ENCODE data around the gene FSD1.

Gene FSD1

GRCh38 chr19:4350111-4350510, 45.7 kb downstream of the FSD1 start:
- no peaks in the 10 kb centered on the region for H3K9me3 ChIP-seq (ENCODE audit: low read length)
- H3K27ac ChIP-seq (ENCODE audit: low read depth, low read length, poor library complexity, severe bottlenecking), result no peak overlapping the region
- H3F3A ChIP-seq (ENCODE audit: insufficient read depth, low read length), result no peaks in the 10 kb centered on the region
- H4K20me1 ChIP-seq (ENCODE audit: insufficient read depth, low read length), result no peaks in the 10 kb centered on the region
- H3K79me2 ChIP-seq (ENCODE audit: insufficient read depth, low read length), result no peaks in the 10 kb centered on the region
- no peak overlapping the region for H3K9ac ChIP-seq (ENCODE audit: low read length)
- no peaks in the 10 kb centered on the region for H3K4me1 ChIP-seq (ENCODE audit: insufficient read depth, low read length, severe bottlenecking)
- H3K4me2 ChIP-seq (ENCODE audit: low read length), result no peak overlapping the region
- no peaks in the 10 kb centered on the region for H3K27me3 ChIP-seq (ENCODE audit: insufficient read depth, low read length)
- no peaks in the 10 kb centered on the region for H3K9me2 ChIP-seq (ENCODE audit: low read depth, low read length)
- H3K36me3 ChIP-seq (ENCODE audit: insufficient read depth, low read length), result peaks cover 15% of the 10 kb centered on the region
- no peak overlapping the region for H3K4me3 ChIP-seq (ENCODE audit: low read depth, low read length, poor library complexity, severe bottlenecking)
- no peak for TF ChIP-seq EZH2 (IDR thresholded peaks at IDR 0.05; ENCODE audit: borderline replicate concordance, low read length)
- TF ChIP-seq, protein P1, sequence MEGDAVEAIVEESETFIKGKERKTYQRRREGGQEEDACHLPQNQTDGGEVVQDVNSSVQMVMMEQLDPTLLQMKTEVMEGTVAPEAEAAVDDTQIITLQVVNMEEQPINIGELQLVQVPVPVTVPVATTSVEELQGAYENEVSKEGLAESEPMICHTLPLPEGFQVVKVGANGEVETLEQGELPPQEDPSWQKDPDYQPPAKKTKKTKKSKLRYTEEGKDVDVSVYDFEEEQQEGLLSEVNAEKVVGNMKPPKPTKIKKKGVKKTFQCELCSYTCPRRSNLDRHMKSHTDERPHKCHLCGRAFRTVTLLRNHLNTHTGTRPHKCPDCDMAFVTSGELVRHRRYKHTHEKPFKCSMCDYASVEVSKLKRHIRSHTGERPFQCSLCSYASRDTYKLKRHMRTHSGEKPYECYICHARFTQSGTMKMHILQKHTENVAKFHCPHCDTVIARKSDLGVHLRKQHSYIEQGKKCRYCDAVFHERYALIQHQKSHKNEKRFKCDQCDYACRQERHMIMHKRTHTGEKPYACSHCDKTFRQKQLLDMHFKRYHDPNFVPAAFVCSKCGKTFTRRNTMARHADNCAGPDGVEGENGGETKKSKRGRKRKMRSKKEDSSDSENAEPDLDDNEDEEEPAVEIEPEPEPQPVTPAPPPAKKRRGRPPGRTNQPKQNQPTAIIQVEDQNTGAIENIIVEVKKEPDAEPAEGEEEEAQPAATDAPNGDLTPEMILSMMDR (IDR thresholded peaks at IDR 0.05; ENCODE audit: low read length), result no peak
- no peak overlapping the region for H2AFZ ChIP-seq (ENCODE audit: low read length)

- H4K20me1 ChIP-seq (ENCODE audit: insufficient read depth, low read length), result no peaks in the 10 kb centered on the region
- H3F3A ChIP-seq (ENCODE audit: insufficient read depth, low read length), result no peaks in the 10 kb centered on the region
- H3K9me2 ChIP-seq (ENCODE audit: low read depth, low read length), result no peaks in the 10 kb centered on the region
- H2AFZ ChIP-seq (ENCODE audit: low read length), result no peak overlapping the region
- no peak overlapping the region for H3K9ac ChIP-seq (ENCODE audit: low read length)
- no peak overlapping the region for H3K27ac ChIP-seq (ENCODE audit: low read depth, low read length, poor library complexity, severe bottlenecking)
- H3K9me3 ChIP-seq (ENCODE audit: low read length), result no peaks in the 10 kb centered on the region
- H3K27me3 ChIP-seq (ENCODE audit: insufficient read depth, low read length), result no peaks in the 10 kb centered on the region
- H3K4me1 ChIP-seq (ENCODE audit: insufficient read depth, low read length, severe bottlenecking), result no peaks in the 10 kb centered on the region
- no peak overlapping the region for H3K4me2 ChIP-seq (ENCODE audit: low read length)
- no peak overlapping the region for H3K4me3 ChIP-seq (ENCODE audit: low read depth, low read length, poor library complexity, severe bottlenecking)
- TF ChIP-seq, protein P1 (IDR thresholded peaks at IDR 0.05; ENCODE audit: low read length), result no peak
- TF ChIP-seq EZH2 (IDR thresholded peaks at IDR 0.05; ENCODE audit: borderline replicate concordance, low read length), result no peak
- no peaks in the 10 kb centered on the region for H3K79me2 ChIP-seq (ENCODE audit: insufficient read depth, low read length)
- peaks cover 15% of the 10 kb centered on the region for H3K36me3 ChIP-seq (ENCODE audit: insufficient read depth, low read length)
Observed at GRCh38 chr19:4350726-4351125, 46.3 kb downstream of the FSD1 start.

- H3K27ac ChIP-seq (ENCODE audit: low read depth, low read length, poor library complexity, severe bottlenecking), result no peak overlapping the region
- no peaks in the 10 kb centered on the region for H3K4me1 ChIP-seq (ENCODE audit: insufficient read depth, low read length, severe bottlenecking)
Observed at GRCh38 chr19:4352701-4353121, 48.3 kb downstream of the FSD1 start.

More at GRCh38 chr19:4352701-4353121, 48.3 kb downstream of the FSD1 start:
- H2AFZ ChIP-seq (ENCODE audit: low read length), result no peak overlapping the region
- no peak for TF ChIP-seq EZH2 (IDR thresholded peaks at IDR 0.05; ENCODE audit: borderline replicate concordance, low read length)
- TF ChIP-seq, protein P1 (IDR thresholded peaks at IDR 0.05; ENCODE audit: low read length), result peak; percentile 70
- no peaks in the 10 kb centered on the region for H3K79me2 ChIP-seq (ENCODE audit: insufficient read depth, low read length)
- H3F3A ChIP-seq (ENCODE audit: insufficient read depth, low read length), result no peaks in the 10 kb centered on the region
- no peaks in the 10 kb centered on the region for H3K27me3 ChIP-seq (ENCODE audit: insufficient read depth, low read length)
- peaks cover 3% of the 10 kb centered on the region for H3K36me3 ChIP-seq (ENCODE audit: insufficient read depth, low read length)
- no peak overlapping the region for H3K9ac ChIP-seq (ENCODE audit: low read length)
- no peak overlapping the region for H3K4me2 ChIP-seq (ENCODE audit: low read length)
- no peaks in the 10 kb centered on the region for H3K9me2 ChIP-seq (ENCODE audit: low read depth, low read length)
- H3K9me3 ChIP-seq (ENCODE audit: low read length), result no peaks in the 10 kb centered on the region
- H4K20me1 ChIP-seq (ENCODE audit: insufficient read depth, low read length), result no peaks in the 10 kb centered on the region
- no peak overlapping the region for H3K4me3 ChIP-seq (ENCODE audit: low read depth, low read length, poor library complexity, severe bottlenecking)

Measured in OCI-LY1 (cell line).